Gastroesophageal sphincter (tissue), 3 donors: ENCODE measurements around the gene CD247.

ENCODE experiments used
- CTCF ChIP-seq, 4 experiments: fragments of 200-600 bp in 2 of 4; fragments of 450-650 bp in 2 of 4; sonication (generic) in 1 of 4; IDR thresholded peaks; one replicate each; pipeline ENCODE4 v1.5.1; 2017 to 2019; ENCODE audit warnings: antibody characterized with exemption in 4 of 4, mild to moderate bottlenecking in 2 of 4, moderate library complexity in 2 of 4
- POLR2A ChIP-seq, 2 donors: fragments of 450-650 bp; IDR thresholded peaks; one replicate each; pipeline ENCODE4 v1.6.1; 2017; ENCODE audit warnings: antibody characterized with exemption in 2 of 2, mild to moderate bottlenecking in 2 of 2, moderate library complexity in 1 of 2
- POLR2AphosphoS5 ChIP-seq: sonication (generic); formaldehyde crosslinking; IDR thresholded peaks from one replicate; pipeline ENCODE4 v1.6.1; 2017; ENCODE audit warnings: antibody characterized with exemption

- no peak for TF ChIP-seq POLR2A (IDR thresholded peaks at IDR 0.05)
- TF ChIP-seq CTCF (IDR thresholded peaks at IDR 0.05), result no peak
- no peak for TF ChIP-seq POLR2AphosphoS5
Measured at GRCh38 chr1:167507719-167508118, 10.6 kb downstream of the CD247 start.
